Smooth muscle cell (in vitro differentiated cells): ENCODE data around the gene SPATA31A7. TPM values are rescaled to one million over a fixed set of nuclear protein-coding genes. Genes with fewer than 3 reads are reported as not detected.
"Not testable (repeated sequence)": the region's sequence is repeated elsewhere in the genome, so short reads cannot be mapped to it uniquely, and the experiment has no call there.

Source experiments
- DNase-seq: peaks from one replicate; lab custom pipeline; 2025; ENCODE audit not compliant: unreplicated experiment; lab: John Stamatoyannopoulos, UW
- H2AFZ ChIP-seq: fragments of 200-600 bp; sonication (generic); 2 replicates; pipeline ENCODE4 v1.6.0; 2016; ENCODE audit warnings: antibody characterized with exemption, low read depth, mild to moderate bottlenecking
- H3F3A ChIP-seq: fragments of 200-600 bp; sonication (generic); 2 replicates; pipeline ENCODE4 v1.6.0; 2017; ENCODE audit warnings: antibody characterized with exemption, low read depth
- H3K27ac ChIP-seq: fragments of 200-600 bp; sonication (generic); 2 replicates; pipeline ENCODE4 v1.5.1; 2016; ENCODE audit warnings: low read depth, mild to moderate bottlenecking
- H3K27me3 ChIP-seq: fragments of 200-600 bp; sonication (generic); 2 replicates; pipeline ENCODE4 v1.6.1; 2016; ENCODE audit warnings: low read depth, mild to moderate bottlenecking
- H3K36me3 ChIP-seq: fragments of 200-600 bp; sonication (generic); 2 replicates; pipeline ENCODE4 v1.5.1; 2016; ENCODE audit warnings: low read depth
- H3K4me1 ChIP-seq: fragments of 200-600 bp; sonication (generic); 2 replicates; pipeline ENCODE4 v1.5.1; 2016; ENCODE audit warnings: low read depth
- H3K4me2 ChIP-seq: fragments of 200-600 bp; sonication (generic); 2 replicates; pipeline ENCODE4 v1.6.0; 2016; ENCODE audit warnings: mild to moderate bottlenecking
- H3K4me3 ChIP-seq: fragments of 200-600 bp; sonication (generic); 2 replicates; pipeline ENCODE4 v1.5.1; 2016; ENCODE audit warnings: mild to moderate bottlenecking
- H3K79me2 ChIP-seq: fragments of 200-600 bp; sonication (generic); 2 replicates; pipeline ENCODE4 v1.6.0; 2016; ENCODE audit warnings: low read depth, mild to moderate bottlenecking
- H3K9ac ChIP-seq: fragments of 200-600 bp; sonication (generic); 2 replicates; pipeline ENCODE4 v1.6.0; 2016; ENCODE audit warnings: low read depth
- H3K9me3 ChIP-seq: fragments of 200-600 bp; sonication (generic); replicated peaks from 2 replicates; pipeline ENCODE4 v1.5.1; 2016; ENCODE audit warnings: low read depth
- H4K20me1 ChIP-seq: fragments of 200-600 bp; sonication (generic); 2 replicates; pipeline ENCODE4 v1.6.0; 2016; ENCODE audit warnings: low read depth
- WGBS: methylation state at CpG from one replicate; pipeline ENCODE4 v1.1.7; 2016; ENCODE audit warnings: low lambda C conversion rate; 5-methylcytosine and 5-hydroxymethylcytosine counted together
- polyA plus RNA-seq: library from polyadenylated mRNA; unstranded; fragments of >200 nt; fragmentation: Nextera tagmentation; extraction: Ambion mirVana; gene quantifications from 2 replicates; pipeline ENCODE4 v1.2.1, GENCODE V29; 2016
- small RNA-seq: library from RNA; depleted of rRNA; stranded (forward); fragments of <200 nt; gene quantifications from one replicate; pipeline ENCODE3, GENCODE V24; 2014
- total RNA-seq: library from RNA; depleted of rRNA; stranded (reverse); fragments of >200 nt; gene quantifications from 2 replicates; pipeline ENCODE4 v1.2.3, GENCODE V29; 2014

The SPATA31A7 gene
- total RNA-seq (not detected in 2 replicates), polyA plus RNA-seq (not detected in 2 replicates)

DNA sequence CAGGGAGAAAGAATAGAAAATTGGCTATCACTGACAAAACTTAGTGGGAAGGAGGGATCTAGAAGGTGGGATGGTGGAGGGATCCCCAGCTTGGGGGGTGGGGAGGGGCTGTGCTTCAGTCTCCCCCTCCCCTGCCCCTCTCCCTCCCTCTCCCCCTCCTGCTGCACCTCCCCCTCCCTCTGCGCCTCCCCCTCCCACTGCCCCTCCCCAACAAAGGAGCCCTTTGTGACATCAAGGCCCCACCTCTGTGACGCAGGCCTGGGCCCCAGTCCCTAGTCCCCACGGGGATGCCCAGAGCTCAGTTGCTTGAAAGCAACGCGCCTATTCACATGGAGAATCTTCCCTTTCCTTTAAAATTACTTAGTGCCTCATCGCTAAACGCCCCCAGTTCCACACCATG is at the start of gene SPATA31A7:
Gene SPATA31A7, plus strand, starts transcription at position 301 of the 400 bp plus-strand sequence. Its CDS starts 29 bp downstream, at position 330.
- not testable (repeated sequence) for H3K27me3 ChIP-seq, H3K27ac ChIP-seq, H3K4me2 ChIP-seq, H3K79me2 ChIP-seq, H3K4me1 ChIP-seq, H3K36me3 ChIP-seq, H3K4me3 ChIP-seq, H3F3A ChIP-seq, DNase-seq, H3K9me3 ChIP-seq, H4K20me1 ChIP-seq, H3K9ac ChIP-seq, H2AFZ ChIP-seq
- WGBS = no CpG with 5 or more reads among the region's 7 CpGs

DNA sequence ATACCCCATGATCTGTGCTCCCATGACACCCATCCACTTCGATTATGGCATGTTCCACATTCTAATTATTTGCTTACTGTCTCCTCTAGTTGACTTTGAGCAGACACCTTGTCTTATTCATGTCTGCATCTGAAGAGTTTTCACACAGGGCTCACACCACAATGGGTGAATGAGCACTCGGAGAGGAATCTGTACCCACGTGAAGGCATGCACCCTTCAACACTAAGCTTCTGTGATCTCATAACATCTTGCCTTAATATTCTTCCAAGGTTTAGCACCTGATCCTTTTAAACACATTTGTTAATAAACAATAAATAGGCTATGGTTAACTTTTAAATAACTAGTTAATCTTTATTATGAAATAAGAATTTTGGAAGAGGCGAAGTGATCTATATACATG is 36.6 kb downstream of the SPATA31A7 start:
- H3K9me3 ChIP-seq, H3K27ac ChIP-seq, H3K9ac ChIP-seq, DNase-seq, H3K4me2 ChIP-seq, H3K4me3 ChIP-seq, H3K36me3 ChIP-seq, H3K79me2 ChIP-seq, H4K20me1 ChIP-seq, H3K4me1 ChIP-seq, H3F3A ChIP-seq, H3K27me3 ChIP-seq, H2AFZ ChIP-seq: not testable (repeated sequence)
- 100% methylated on average over 1 of the region's 4 CpGs for WGBS

Small RNAs within 50 kb of the gene (small RNA-seq; reads per million reads assigned to genes)
- gene BX005040.2 = not detected
